ENCODE data around the gene PIGV.
A peak's percentile ranks its signal among the peaks of the same experiment; 100 is the strongest.
"Not testable (repeated sequence)": the region's sequence is repeated elsewhere in the genome, so short reads cannot be mapped to it uniquely, and the experiment has no call there.

Gene PIGV

DNA sequence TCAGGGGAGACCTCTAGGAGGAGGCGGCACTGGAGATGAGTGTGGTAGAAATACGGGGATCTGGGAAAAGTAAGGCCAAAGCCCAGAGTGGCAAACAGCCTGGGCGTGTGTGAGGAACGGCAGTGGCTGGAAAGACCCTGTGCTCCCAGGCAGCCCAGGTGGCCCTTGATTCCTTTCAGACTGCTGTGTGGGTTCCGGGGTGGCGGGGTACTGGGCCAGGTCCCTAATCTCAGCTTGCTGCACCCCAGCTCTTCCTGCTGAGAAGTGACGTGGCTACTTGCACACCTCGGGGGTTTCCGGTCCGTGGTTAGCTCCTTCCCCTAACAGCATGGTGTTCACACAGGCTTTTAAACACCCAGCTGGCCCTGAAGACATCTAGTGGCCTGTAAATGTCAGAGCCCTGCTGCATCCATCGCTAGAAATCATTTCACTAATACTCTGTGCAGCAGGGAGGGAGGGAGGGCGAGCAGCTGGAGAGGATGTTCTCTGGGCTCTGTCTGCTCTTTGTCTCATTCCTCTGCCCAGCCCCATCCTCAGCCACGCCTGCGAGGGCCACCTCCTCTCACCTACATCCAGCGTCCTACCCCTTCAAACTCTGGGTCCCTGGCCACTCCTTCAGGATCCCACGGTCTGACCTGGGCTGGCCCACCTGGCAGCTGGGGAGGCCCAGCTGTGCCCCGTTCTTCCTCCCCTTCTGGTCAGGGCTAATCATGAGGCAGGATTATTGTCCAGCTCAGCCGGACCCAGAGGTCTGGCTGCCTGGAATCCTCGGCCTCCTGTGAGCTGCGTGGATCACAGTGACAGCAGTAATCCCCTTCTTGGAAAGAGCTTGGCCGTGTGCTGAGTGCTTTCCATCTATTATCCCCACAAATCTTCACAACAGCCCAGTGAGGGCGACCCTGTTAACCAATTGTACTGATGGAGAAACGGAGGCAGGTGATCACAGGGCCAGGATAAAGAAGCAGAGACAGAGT, 46.0 kb downstream of the PIGV start:
- DNase-seq, result peak; percentile 81

DNA sequence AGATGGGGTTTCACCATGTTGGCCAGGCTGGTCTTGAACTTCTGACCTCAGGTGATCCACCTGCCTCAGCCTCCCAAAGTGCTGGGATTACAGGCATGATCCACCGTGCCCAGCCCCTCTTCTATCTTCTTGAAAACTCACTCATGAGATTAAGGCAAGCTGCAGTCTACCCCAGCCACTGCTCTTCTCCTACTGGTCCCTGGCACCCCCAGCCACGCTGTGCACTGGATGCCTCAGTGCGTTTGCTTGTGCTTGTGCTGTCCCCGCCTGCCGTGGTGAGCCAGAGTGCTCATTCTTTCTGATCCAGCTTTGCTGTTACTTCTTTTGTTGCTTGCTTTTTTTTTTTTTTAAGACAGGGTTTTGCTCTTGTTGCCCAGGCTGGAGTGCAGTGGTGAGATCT, 49.9 kb downstream of the PIGV start:
- DNase-seq, result not testable (repeated sequence)

DNA sequence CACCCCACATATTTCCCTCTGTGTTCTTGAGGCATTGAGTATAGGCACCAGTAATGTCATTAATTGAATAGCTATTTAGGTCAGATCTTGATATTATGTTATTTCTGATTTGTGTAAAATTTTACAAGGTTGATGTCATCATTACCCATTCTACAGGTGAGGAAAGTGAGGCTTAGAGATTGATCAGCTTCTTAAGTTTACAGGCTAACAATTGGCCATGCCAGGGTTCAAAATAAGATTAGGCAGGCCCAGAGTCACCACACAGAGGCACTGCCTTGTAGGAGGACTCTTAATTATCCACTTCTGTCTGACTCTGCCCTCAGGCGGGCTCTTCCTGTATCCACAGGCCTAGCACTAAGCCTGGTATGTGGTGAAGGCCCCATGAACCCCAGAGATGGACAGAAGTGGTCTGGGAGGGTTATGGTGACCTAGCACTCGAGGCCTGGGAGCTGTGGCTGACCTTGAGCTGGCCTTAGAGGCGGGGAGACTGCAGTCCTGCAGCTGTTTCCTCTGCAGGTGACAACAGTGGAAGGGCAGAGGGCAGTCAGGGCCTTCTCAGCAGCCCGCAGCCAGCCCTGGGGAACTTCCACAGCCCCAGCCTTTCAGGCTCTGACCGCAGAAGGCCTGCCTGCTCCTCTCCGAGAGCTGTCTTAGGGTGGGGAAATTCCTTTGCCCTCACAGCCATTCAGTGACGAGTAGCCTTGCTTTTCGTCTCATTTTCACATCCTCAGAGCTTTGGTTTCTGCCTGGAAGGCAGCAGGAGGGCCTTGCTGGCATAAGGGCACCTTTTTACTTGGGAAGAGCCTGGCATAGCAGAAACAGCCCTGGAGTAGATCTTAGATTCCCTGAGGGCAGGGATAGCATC, 51.0 kb downstream of the PIGV start:
- peak; percentile 46 for DNase-seq

DNA sequence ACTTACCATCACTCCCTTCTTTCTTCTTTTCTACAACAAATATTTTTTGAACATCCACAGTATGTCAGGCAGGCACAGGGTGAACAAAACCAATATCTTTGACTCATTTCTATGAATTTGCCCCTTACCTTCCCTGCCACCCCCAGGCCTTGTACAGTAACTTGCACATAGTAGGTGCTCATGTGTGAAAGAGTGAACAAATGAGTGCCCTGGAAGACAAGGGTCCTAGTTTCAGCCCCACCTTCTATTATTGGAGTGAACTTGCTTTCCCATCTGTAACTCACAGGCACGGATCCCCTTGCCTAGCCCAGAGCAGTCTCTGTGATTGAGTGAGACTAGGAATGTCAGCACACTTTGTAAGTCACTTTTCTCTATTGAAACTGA, 51.6 kb downstream of the PIGV start:
- DNase-seq, result no peak

DNA sequence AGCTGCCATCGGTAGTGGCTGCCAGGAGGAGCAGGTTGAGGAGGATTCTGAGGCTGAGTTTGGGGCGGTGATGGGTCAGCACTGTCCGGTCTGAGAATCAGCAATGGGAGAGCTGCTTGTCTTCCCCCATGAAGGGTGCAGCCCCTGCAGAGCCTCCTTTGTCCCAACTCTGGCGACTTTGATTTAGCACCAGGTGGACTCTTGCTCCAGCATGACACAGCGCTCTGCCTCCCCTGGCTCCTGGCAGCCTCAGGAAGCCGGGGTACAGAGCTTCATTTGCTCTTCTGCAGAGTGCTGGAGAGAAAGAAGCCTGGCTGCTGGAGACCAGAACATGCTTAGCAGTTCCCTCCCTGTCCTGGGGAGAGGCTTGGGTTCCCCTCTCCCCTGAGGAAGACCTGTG, 52.0 kb downstream of the PIGV start:
- DNase-seq, result no peak

DNA sequence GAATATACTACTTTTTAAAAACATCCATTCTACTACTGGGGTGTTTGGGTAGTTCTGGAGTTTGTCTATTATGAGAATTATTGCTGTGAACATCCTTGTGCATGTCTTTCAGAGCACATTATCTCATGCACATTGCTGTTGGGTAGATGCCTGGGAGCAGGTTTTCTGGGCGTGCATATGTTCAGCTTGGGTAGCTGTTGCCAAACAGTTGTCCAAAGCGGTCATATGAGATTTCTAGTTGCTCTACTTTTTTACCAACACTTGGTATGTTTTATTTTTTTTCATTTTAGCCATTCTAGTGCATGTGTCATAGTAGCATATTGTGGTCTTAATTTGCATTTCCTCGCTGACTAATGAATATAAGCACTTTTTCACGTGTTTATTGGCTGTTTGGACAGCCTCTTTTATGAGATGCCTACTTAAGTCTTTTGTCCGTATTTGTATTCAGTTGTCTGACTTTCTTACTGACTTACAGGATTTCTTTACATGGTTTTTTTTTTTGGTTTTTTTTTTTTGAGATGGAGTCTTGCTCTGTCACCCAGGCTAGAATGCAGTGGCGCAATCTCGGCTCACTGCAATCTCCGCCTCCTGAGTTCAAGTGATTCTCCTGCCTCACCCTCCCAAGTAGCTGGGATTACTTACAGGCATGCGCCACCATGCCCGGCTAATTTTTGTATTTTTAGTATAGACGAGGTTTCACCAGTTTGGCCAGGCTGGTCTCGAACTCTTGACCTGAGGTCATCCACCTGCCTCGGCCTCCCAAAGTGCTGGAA, 56.9 kb downstream of the PIGV start:
- no peak for DNase-seq

DNA sequence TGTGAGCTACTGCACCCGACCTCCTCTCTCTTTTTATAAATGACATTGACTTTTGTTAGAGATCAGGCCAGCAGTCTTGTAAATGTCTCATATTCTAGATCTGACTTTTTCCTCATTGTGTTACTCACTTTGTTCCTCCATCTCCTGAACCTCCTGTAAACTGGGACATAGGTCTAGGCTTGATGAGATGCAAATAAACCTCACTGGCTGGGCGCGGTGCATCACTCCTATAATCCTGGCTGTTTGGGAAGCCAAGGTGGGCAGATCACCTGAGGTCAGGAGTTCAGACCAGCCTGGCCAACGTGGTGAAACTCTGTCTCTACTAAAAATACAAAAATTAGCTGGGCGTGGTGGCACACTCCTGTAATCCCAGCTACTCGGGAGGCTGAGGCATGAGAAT, 60.1 kb downstream of the PIGV start:
- not testable (repeated sequence) for DNase-seq
